ENCODE measurements around the gene PTPN13. TPM values are rescaled to one million over a fixed set of nuclear protein-coding genes. Genes with fewer than 3 reads are reported as not detected.
A peak's percentile ranks its signal among the peaks of the same experiment; 100 is the strongest.

PTPN13 gene
- total RNA-seq, 2 experiments from 2014 or later: 0.37 to 0.67 TPM

- DNase-seq: no peak
- H3K4me3 Mint-ChIP-seq: no peak overlapping the region
- no peaks in the 10 kb centered on the region for H3K36me3 Mint-ChIP-seq
- H3K9me3 Mint-ChIP-seq (ENCODE audit: low read depth): no peaks in the 10 kb centered on the region
- CTCF ChIA-PET: no interaction called here
- H3K27ac Mint-ChIP-seq: no peak overlapping the region
- H3K4me1 Mint-ChIP-seq: no peaks in the 10 kb centered on the region
- H3K27me3 Mint-ChIP-seq: no peaks in the 10 kb centered on the region
- no peak for ATAC-seq
Measured at GRCh38 chr4:86569103-86569870, 24.8 kb upstream of the PTPN13 start.

GRCh38 chr4:86579941-86580340, 14.2 kb upstream of the PTPN13 start:
- Mint-ChIP-seq H3K36me3 (no peaks in the 10 kb centered on the region), H3K27ac (no peak overlapping the region), H3K4me1 (no peaks in the 10 kb centered on the region), H3K9me3 (ENCODE audit: low read depth) (no peaks in the 10 kb centered on the region), H3K4me3 (no peak overlapping the region), H3K27me3 (peaks cover 3% of the 10 kb centered on the region)
- ATAC-seq (no peak), DNase-seq (no peak)
- CTCF ChIA-PET: no interaction called here

- H3K36me3 Mint-ChIP-seq: no peaks in the 10 kb centered on the region
- no peak for DNase-seq
- ATAC-seq: no peak
- no peak overlapping the region for H3K4me3 Mint-ChIP-seq
- H3K4me1 Mint-ChIP-seq: no peaks in the 10 kb centered on the region
- CTCF ChIA-PET: no interaction called here
- peaks cover 10% of the 10 kb centered on the region for H3K27me3 Mint-ChIP-seq
- H3K9me3 Mint-ChIP-seq (ENCODE audit: low read depth): no peaks in the 10 kb centered on the region
- no peak overlapping the region for H3K27ac Mint-ChIP-seq
Measured at GRCh38 chr4:86582410-86582809, 11.7 kb upstream of the PTPN13 start.

GRCh38 chr4:86586160-86586572, 7.9 kb upstream of the PTPN13 start:
- no peak for DNase-seq
- Mint-ChIP-seq H3K4me3 (no peak overlapping the region), H3K36me3 (no peaks in the 10 kb centered on the region), H3K9me3 (ENCODE audit: low read depth) (no peaks in the 10 kb centered on the region), H3K4me1 (no peaks in the 10 kb centered on the region), H3K27ac (no peak overlapping the region), H3K27me3 (peaks cover 14% of the 10 kb centered on the region)
- ATAC-seq: no peak
- CTCF ChIA-PET: no interaction called here

GRCh38 chr4:86586626-86587380, 7.3 kb upstream of the PTPN13 start:
- H3K27me3 Mint-ChIP-seq: peaks cover 14% of the 10 kb centered on the region
- CTCF ChIA-PET: no interaction called here
- H3K9me3 Mint-ChIP-seq (ENCODE audit: low read depth): no peaks in the 10 kb centered on the region
- no peaks in the 10 kb centered on the region for H3K36me3 Mint-ChIP-seq
- H3K4me1 Mint-ChIP-seq: no peaks in the 10 kb centered on the region
- no peak overlapping the region for H3K4me3 Mint-ChIP-seq
- no peak for DNase-seq
- H3K27ac Mint-ChIP-seq: no peak overlapping the region
- no peak for ATAC-seq

- no peak overlapping the region for H3K4me3 Mint-ChIP-seq
- no peak overlapping the region for H3K27ac Mint-ChIP-seq
- CTCF ChIA-PET: no interaction called here
- ATAC-seq: no peak
- no peaks in the 10 kb centered on the region for H3K36me3 Mint-ChIP-seq
- no peaks in the 10 kb centered on the region for H3K9me3 Mint-ChIP-seq (ENCODE audit: low read depth)
- peaks cover 17% of the 10 kb centered on the region for H3K27me3 Mint-ChIP-seq
- DNase-seq: no peak
- no peaks in the 10 kb centered on the region for H3K4me1 Mint-ChIP-seq
Measured at GRCh38 chr4:86587381-86588140, 6.6 kb upstream of the PTPN13 start.

- Mint-ChIP-seq H3K27ac (no peak overlapping the region), H3K4me3 (no peak overlapping the region), H3K27me3 (peaks cover 45% of the 10 kb centered on the region), H3K36me3 (no peaks in the 10 kb centered on the region), H3K9me3 (ENCODE audit: low read depth) (no peaks in the 10 kb centered on the region), H3K4me1 (peaks cover 11% of the 10 kb centered on the region)
- CTCF ChIA-PET: no interaction called here
- DNase-seq (no peak), ATAC-seq (no peak)
Measured at GRCh38 chr4:86592553-86593249, 1.4 kb upstream of the PTPN13 start.

- H3K4me1 Mint-ChIP-seq: peaks cover 11% of the 10 kb centered on the region
- no peak for DNase-seq
- H3K27ac Mint-ChIP-seq: peak overlapping the region; percentile 20
- peaks cover 44% of the 10 kb centered on the region for H3K27me3 Mint-ChIP-seq
- CTCF ChIA-PET: no interaction called here
- peak; percentile 40 for ATAC-seq
- peak overlapping the region; percentile 55 for H3K4me3 Mint-ChIP-seq
- H3K9me3 Mint-ChIP-seq (ENCODE audit: low read depth): no peaks in the 10 kb centered on the region
- H3K36me3 Mint-ChIP-seq: no peaks in the 10 kb centered on the region
Measured at GRCh38 chr4:86594559-86595425, 677 bp downstream of the PTPN13 start.

- H3K4me3 Mint-ChIP-seq: no peak overlapping the region
- H3K4me1 Mint-ChIP-seq: peaks cover 11% of the 10 kb centered on the region
- ATAC-seq (no peak), DNase-seq (no peak)
- H3K27me3 Mint-ChIP-seq: peaks cover 44% of the 10 kb centered on the region
- H3K27ac Mint-ChIP-seq: no peak overlapping the region
- H3K36me3 Mint-ChIP-seq: no peaks in the 10 kb centered on the region
- H3K9me3 Mint-ChIP-seq (ENCODE audit: low read depth): no peaks in the 10 kb centered on the region
- CTCF ChIA-PET: no interaction called here
Measured at GRCh38 chr4:86595426-86595805, 1.3 kb downstream of the PTPN13 start.

GRCh38 chr4:86596807-86597206, 2.7 kb downstream of the PTPN13 start:
- CTCF ChIA-PET: no interaction called here
- no peaks in the 10 kb centered on the region for H3K36me3 Mint-ChIP-seq
- DNase-seq (no peak), ATAC-seq (no peak)
- H3K27me3 Mint-ChIP-seq: peaks cover 47% of the 10 kb centered on the region
- H3K4me1 Mint-ChIP-seq: peaks cover 11% of the 10 kb centered on the region
- no peak overlapping the region for H3K27ac Mint-ChIP-seq
- H3K9me3 Mint-ChIP-seq (ENCODE audit: low read depth): no peaks in the 10 kb centered on the region
- no peak overlapping the region for H3K4me3 Mint-ChIP-seq

GRCh38 chr4:86600007-86600653, 6.0 kb downstream of the PTPN13 start:
- Mint-ChIP-seq H3K36me3 (no peaks in the 10 kb centered on the region), H3K9me3 (ENCODE audit: low read depth) (no peaks in the 10 kb centered on the region), H3K4me3 (no peak overlapping the region), H3K4me1 (peaks cover 2% of the 10 kb centered on the region), H3K27me3 (peaks cover 20% of the 10 kb centered on the region), H3K27ac (no peak overlapping the region)
- DNase-seq (no peak), ATAC-seq (no peak)
- CTCF ChIA-PET: no interaction called here

- H3K4me3 Mint-ChIP-seq: no peak overlapping the region
- peaks cover 3% of the 10 kb centered on the region for H3K27me3 Mint-ChIP-seq
- no peak for DNase-seq
- CTCF ChIA-PET: no interaction called here
- no peak overlapping the region for H3K27ac Mint-ChIP-seq
- no peak for ATAC-seq
- H3K4me1 Mint-ChIP-seq: no peaks in the 10 kb centered on the region
- H3K9me3 Mint-ChIP-seq (ENCODE audit: low read depth): no peaks in the 10 kb centered on the region
- no peaks in the 10 kb centered on the region for H3K36me3 Mint-ChIP-seq
Measured at GRCh38 chr4:86603311-86603885, 9.3 kb downstream of the PTPN13 start.
